WTC11 (cell line): Measurements from ENCODE around the gene C1QTNF6.

ENCODE experiments used
- PRRX2 ChIP-seq: fragments of 250-450 bp; sonication (Bioruptor Pico); IDR thresholded peaks from 2 replicates; pipeline ENCODE4 v1.8.0; 2021; ENCODE audit warnings: mild to moderate bottlenecking
- SP1 ChIP-seq: sonication (generic); formaldehyde crosslinking; conservative IDR thresholded peaks from 2 replicates; pipeline ENCODE4 v1.8.1; 2022; ENCODE audit warnings: missing genetic modification reagents
- TF ChIP-seq, protein P1 (sequence below): sonication (generic); formaldehyde crosslinking; IDR thresholded peaks from 2 replicates; pipeline ENCODE4 v1.8.0; 2022; ENCODE audit warnings: mild to moderate bottlenecking, missing genetic modification reagents
- TF ChIP-seq, protein P2 (sequence below): fragments of 200-600 bp; IDR thresholded peaks from 2 replicates; pipeline ENCODE4 v1.8.0; 2022; ENCODE audit warnings: antibody characterized with exemption
- TF ChIP-seq, protein P3 (sequence below): fragments of 250-450 bp; sonication (Bioruptor Pico); IDR thresholded peaks from 2 replicates; pipeline ENCODE4 v2.1.2; 2022; ENCODE audit warnings: mild to moderate bottlenecking, moderate library complexity

DNA sequence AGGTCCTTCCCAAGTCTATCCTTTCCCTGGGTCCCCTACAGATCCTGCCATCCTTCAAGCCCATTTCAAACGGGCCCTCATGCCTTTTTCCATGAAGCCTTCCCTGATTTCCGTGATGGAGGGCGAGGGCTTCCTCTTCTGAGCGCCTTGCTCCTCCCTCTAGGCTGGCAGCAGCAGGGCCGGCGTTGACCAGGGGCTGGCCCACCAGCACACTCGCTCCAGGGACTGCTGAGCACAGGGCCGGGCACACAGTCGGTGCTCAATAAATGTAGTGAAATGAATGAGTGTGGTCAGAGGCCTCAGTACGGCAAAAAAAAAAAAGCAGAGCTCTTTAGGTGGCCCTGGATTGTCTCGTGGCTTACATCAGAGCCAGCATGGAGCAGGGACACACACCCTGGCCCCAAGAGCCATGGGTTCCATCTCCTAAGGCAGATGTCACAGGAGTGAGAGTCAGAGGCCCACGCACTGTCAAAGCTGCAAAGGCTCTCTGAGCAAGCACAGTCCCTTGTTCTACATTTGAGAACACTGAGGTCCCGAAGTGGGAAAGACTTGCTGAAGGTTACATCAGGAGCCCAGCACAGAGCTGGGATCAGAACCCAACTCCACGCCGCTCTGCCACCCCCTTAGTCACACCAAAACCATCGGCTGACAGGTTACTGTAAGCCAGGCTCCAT lies 41.4 kb downstream of the C1QTNF6 start:
- TF ChIP-seq, protein P1, sequence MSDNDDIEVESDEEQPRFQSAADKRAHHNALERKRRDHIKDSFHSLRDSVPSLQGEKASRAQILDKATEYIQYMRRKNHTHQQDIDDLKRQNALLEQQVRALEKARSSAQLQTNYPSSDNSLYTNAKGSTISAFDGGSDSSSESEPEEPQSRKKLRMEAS: no peak
- TF ChIP-seq PRRX2 (CRISPR knock-in tag) (no peak), SP1 (CRISPR knock-in tag) (no peak)
- TF ChIP-seq, protein P2, sequence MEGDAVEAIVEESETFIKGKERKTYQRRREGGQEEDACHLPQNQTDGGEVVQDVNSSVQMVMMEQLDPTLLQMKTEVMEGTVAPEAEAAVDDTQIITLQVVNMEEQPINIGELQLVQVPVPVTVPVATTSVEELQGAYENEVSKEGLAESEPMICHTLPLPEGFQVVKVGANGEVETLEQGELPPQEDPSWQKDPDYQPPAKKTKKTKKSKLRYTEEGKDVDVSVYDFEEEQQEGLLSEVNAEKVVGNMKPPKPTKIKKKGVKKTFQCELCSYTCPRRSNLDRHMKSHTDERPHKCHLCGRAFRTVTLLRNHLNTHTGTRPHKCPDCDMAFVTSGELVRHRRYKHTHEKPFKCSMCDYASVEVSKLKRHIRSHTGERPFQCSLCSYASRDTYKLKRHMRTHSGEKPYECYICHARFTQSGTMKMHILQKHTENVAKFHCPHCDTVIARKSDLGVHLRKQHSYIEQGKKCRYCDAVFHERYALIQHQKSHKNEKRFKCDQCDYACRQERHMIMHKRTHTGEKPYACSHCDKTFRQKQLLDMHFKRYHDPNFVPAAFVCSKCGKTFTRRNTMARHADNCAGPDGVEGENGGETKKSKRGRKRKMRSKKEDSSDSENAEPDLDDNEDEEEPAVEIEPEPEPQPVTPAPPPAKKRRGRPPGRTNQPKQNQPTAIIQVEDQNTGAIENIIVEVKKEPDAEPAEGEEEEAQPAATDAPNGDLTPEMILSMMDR: no peak
- TF ChIP-seq, protein P3, sequence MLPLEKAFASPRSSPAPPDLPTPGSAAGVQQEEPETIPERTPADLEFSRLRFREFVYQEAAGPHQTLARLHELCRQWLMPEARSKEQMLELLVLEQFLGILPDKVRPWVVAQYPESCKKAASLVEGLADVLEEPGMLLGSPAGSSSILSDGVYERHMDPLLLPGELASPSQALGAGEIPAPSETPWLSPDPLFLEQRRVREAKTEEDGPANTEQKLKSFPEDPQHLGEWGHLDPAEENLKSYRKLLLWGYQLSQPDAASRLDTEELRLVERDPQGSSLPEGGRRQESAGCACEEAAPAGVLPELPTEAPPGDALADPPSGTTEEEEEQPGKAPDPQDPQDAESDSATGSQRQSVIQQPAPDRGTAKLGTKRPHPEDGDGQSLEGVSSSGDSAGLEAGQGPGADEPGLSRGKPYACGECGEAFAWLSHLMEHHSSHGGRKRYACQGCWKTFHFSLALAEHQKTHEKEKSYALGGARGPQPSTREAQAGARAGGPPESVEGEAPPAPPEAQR (CRISPR knock-in tag): no peak
